Spleen (tissue), 11 donors: ENCODE data around the gene TCEANC. TPM values are rescaled to one million over a fixed set of nuclear protein-coding genes. Genes with fewer than 3 reads are reported as not detected.

Experiments used
- DNase-seq: peaks from one replicate; pipeline ENCODE4 v3.0.0-alpha.2; 2020
- H3K27ac ChIP-seq, 8 donors: fragments of 200-600 bp; sonication (generic) in 7 of 8; 1 replicate in 4 of 8; 2 replicates in 4 of 8; pipeline versions ENCODE4 v1.5.0 to v1.8.0; 2016 to 2021; ENCODE audit warnings: inconsistent platforms in 4 of 8, mild to moderate bottlenecking in 4 of 8, moderate library complexity in 1 of 8
- H3K27me3 ChIP-seq, 7 donors: fragments of 200-600 bp; sonication (generic) in 6 of 7; replicated peaks in 1 of 7; 1 replicate in 4 of 7; 2 replicates in 3 of 7; pipeline versions ENCODE4 v1.5.0 to v1.8.0; 2016 to 2021; ENCODE audit warnings: inconsistent platforms in 3 of 7, mild to moderate bottlenecking in 1 of 7
- H3K36me3 ChIP-seq, 6 donors: fragments of 200-600 bp; sonication (generic) in 5 of 6; 1 replicate in 4 of 6; 2 replicates in 2 of 6; pipeline versions ENCODE4 v1.5.0 to v1.8.0; 2016 to 2021; ENCODE audit warnings: inconsistent platforms in 2 of 6
- H3K4me1 ChIP-seq, 6 donors: fragments of 200-600 bp; sonication (generic) in 5 of 6; 1 replicate in 3 of 6; 2 replicates in 3 of 6; pipeline versions ENCODE4 v1.5.0 to v1.8.0; 2016 to 2021; ENCODE audit warnings: inconsistent platforms in 3 of 6
- H3K4me3 ChIP-seq, 8 donors: fragments of 200-600 bp; sonication (generic) in 7 of 8; 1 replicate in 4 of 8; 2 replicates in 4 of 8; pipeline versions ENCODE4 v1.5.0 to v1.8.0; 2016 to 2021; ENCODE audit warnings: inconsistent platforms in 4 of 8, mild to moderate bottlenecking in 4 of 8, moderate library complexity in 2 of 8
- H3K9me3 ChIP-seq, 8 donors: fragments of 200-600 bp; sonication (generic) in 7 of 8; 1 replicate in 4 of 8; 2 replicates in 4 of 8; pipeline versions ENCODE4 v1.5.0 to v1.8.0; 2016 to 2021; ENCODE audit warnings: inconsistent platforms in 4 of 8
- POLR2A ChIP-seq, 3 donors: fragments of 450-650 bp; IDR thresholded peaks; one replicate each; pipeline ENCODE4 v1.5.1; 2017; ENCODE audit warnings: antibody characterized with exemption in 3 of 3, mild to moderate bottlenecking in 1 of 3
- POLR2AphosphoS5 ChIP-seq, 3 donors: sonication (generic); formaldehyde crosslinking; IDR thresholded peaks; one replicate each; pipeline ENCODE4 v1.5.1; 2017; ENCODE audit warnings: antibody characterized with exemption in 3 of 3
- WGBS, 5 donors: extraction: QIAGEN DNeasy Blood & Tissue Kit in 3 of 5; methylation state at CpG; one replicate each; pipeline versions ENCODE4 v1.1.5 to v1.1.7; 2013 to 2018; 5-methylcytosine and 5-hydroxymethylcytosine counted together
- intact Hi-C: fragments of 100-400 bp; cut with DNase I; formaldehyde crosslinking; loops from one replicate; pipeline ENCODE4 v1.15.0; 2023; ENCODE audit warnings: low total_unique reads
- polyA plus RNA-seq, 3 donors: library from polyadenylated mRNA; stranded (reverse); fragments of 200-250 nt; gene quantifications; one replicate each; pipeline ENCODE4 v1.2.1, GENCODE V29; 2013
- total RNA-seq, 7 donors: library from RNA; depleted of rRNA in 3 of 7; stranded (reverse); fragments of >200 nt in 3 of 7; fragmentation: NEBNext Ultra II Directional in 4 of 7; extraction: Animal tissue kit (Norgen Biotek cat#: 25700) in 4 of 7; gene quantifications; one replicate each; pipeline versions ENCODE4 v1.1.0 to v1.2.1, GENCODE V29; 2016 to 2021
- TF ChIP-seq, protein P1 (sequence below), 11 experiments: fragments of 200-600 bp in 7 of 11; fragments of 450-650 bp in 4 of 11; sonication (generic) in 4 of 11; IDR thresholded peaks in 8 of 11; conservative IDR thresholded peaks in 3 of 11; 1 replicate in 7 of 11; 2 replicates in 4 of 11; pipeline versions ENCODE4 v1.4.0 to v1.8.0; 2016 to 2021; ENCODE audit warnings: antibody characterized with exemption in 11 of 11, inconsistent platforms in 4 of 11, mild to moderate bottlenecking in 1 of 11
- donor health status: healthy with polysubstance abuse.
- donor health status: DM: no; HTN: no; CAD: no; lungs with moderate emphysema.
- donor health status: DM: no; HTN: no; CAD: no.
- donor health status: Bipolar disorder and iron deficiency.
- donor health status: healthy.
- donor health status: DM: no; HTN: no; CAD: no.
- donor health status: DM: yes; HTN: yes; CAD: no.

Gene TCEANC
- total and polyA plus RNA-seq, 10 donors: 2.6 to 11.6 (median 8.1) TPM

DNA sequence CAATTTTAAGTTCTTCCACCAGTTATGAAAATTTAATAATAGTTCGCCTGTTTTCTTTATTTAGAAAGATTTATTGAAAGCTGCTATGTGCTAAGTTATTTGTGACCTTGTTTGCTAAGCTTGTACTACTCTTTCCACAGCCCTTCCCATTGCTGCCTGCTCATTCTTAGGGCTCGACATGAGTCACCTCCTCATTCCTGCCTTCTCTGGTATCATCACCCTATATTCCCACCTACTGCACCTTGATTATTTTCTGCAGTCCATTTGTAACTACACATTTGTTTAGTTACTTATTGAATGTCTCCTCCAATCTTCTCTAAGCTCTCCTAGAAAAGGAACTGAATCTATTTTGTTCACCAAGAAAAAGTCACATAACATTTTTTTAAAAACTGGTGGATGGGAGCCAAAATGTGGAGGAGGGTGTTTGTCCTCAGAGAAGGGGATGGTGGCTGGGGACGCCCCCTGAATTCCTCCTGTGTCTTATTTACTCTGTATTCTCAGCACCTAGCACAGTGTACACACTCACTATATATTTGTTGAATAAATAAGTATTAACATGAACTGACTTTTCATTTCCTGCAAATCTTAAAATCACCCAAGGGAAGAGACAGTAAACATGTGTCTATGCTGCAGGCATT is 32.3 kb downstream of the TCEANC start:
- Histone ChIP-seq H3K4me1 (peaks cover 0 to 20% (median 6%) of the 10 kb centered on the region in 6 donors), H3K27me3 (peaks cover 0 to 24% (median 4%) of the 10 kb centered on the region in 7 donors), H3K36me3 (no peaks in the 10 kb centered on the region), H3K27ac (no peak overlapping the region), H3K4me3 (no peak overlapping the region), H3K9me3 (peaks cover 0 to 4% (median 0%) of the 10 kb centered on the region in 8 donors)
- DNase-seq: no peak
- no peak for TF ChIP-seq POLR2A (IDR thresholded peaks at IDR 0.05)
- no peak for TF ChIP-seq POLR2AphosphoS5 (IDR thresholded peaks at IDR 0.05)
- TF ChIP-seq, protein P1, sequence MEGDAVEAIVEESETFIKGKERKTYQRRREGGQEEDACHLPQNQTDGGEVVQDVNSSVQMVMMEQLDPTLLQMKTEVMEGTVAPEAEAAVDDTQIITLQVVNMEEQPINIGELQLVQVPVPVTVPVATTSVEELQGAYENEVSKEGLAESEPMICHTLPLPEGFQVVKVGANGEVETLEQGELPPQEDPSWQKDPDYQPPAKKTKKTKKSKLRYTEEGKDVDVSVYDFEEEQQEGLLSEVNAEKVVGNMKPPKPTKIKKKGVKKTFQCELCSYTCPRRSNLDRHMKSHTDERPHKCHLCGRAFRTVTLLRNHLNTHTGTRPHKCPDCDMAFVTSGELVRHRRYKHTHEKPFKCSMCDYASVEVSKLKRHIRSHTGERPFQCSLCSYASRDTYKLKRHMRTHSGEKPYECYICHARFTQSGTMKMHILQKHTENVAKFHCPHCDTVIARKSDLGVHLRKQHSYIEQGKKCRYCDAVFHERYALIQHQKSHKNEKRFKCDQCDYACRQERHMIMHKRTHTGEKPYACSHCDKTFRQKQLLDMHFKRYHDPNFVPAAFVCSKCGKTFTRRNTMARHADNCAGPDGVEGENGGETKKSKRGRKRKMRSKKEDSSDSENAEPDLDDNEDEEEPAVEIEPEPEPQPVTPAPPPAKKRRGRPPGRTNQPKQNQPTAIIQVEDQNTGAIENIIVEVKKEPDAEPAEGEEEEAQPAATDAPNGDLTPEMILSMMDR (IDR thresholded peaks at IDR 0.05 in 8 of 11, conservative IDR thresholded peaks at IDR 0.05 in 3 of 11): no peak
- WGBS, 5 donors: 37 to 76% (median 43%) methylated on average over 3 of the region's 3 CpGs
- intact Hi-C loops: no loop called here

DNA sequence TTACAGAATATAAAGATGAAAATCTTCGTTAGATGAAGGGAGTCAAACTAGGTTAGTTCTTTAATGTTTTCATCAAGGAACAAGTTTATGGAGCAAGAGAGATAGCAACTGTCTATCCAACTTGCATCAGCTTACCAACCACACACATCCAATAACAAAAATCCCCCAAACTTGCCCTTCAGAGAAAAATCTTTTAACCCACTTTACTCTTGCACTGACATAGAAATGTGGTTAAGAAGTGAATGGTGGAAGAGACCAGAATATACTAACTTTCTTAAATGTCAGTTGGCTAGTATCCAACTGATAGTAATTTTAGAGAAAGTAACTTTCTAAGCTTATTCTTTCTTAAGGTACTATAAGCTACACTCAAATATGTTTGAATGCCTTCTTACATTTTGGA is 34.3 kb downstream of the TCEANC start:
- peaks cover 0 to 4% (median 0%) of the 10 kb centered on the region in 8 donors for H3K9me3 ChIP-seq
- intact Hi-C loops: no loop called here
- no peak for TF ChIP-seq POLR2AphosphoS5 (IDR thresholded peaks at IDR 0.05)
- TF ChIP-seq, protein P1 (IDR thresholded peaks at IDR 0.05 in 8 of 11, conservative IDR thresholded peaks at IDR 0.05 in 3 of 11): no peak
- no peak for TF ChIP-seq POLR2A (IDR thresholded peaks at IDR 0.05)

DNA sequence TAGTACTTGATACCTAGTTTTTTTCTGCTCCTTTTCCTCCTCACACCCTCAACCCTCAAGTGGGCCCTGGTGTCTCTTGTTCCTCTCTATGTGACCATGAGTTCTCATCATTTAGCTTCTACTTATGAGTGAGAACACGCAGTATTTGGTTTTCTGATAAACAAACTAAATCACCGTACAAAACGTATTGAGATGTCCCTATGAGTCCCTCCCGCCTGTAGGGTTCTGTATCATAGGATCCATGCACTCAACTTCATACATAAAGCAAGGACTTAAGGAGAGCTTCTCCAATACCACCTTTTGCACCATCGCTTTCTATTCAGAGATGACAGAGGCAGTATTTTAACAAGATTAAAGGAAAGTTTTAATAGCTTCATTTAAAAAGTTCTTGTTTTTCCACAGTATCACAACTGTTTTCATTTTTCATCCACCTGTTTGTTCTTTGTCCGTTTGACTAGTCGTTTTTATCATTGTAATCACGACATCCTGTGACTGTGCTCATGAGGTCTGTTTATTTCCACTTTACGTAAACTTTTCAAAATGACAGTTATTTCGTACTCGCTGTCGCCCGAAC is 35.5 kb downstream of the TCEANC start:
- no peak for DNase-seq
- no peaks in the 10 kb centered on the region for H3K9me3 ChIP-seq
- peaks cover 0 to 25% (median 4%) of the 10 kb centered on the region in 7 donors for H3K27me3 ChIP-seq
- TF ChIP-seq POLR2AphosphoS5 (IDR thresholded peaks at IDR 0.05): no peak
- no peak for TF ChIP-seq POLR2A (IDR thresholded peaks at IDR 0.05)
- TF ChIP-seq, protein P1 (IDR thresholded peaks at IDR 0.05 in 8 of 11, conservative IDR thresholded peaks at IDR 0.05 in 3 of 11): no peak
- H3K4me3 ChIP-seq: peak overlapping the region; percentile 46 to 84 (median 56)
- H3K27ac ChIP-seq: peak overlapping the region; percentile 87 to 97 (median 96)
- H3K36me3 ChIP-seq: no peaks in the 10 kb centered on the region
- H3K4me1 ChIP-seq: peaks cover 12 to 53% (median 37%) of the 10 kb centered on the region in 6 donors
- intact Hi-C loops: no loop called here
- WGBS, 5 donors: 2 to 18% (median 8%) methylated on average over 13 of the region's 13 CpGs

More for the DNA sequence above, 34.3 kb downstream of the TCEANC start:
- no peaks in the 10 kb centered on the region for H3K36me3 ChIP-seq
- H3K27ac ChIP-seq: no peak overlapping the region
- 65 to 82% (median 73%) methylated on average over 1 of the region's 1 CpG for WGBS, 5 donors
- peaks cover 5 to 40% (median 24%) of the 10 kb centered on the region in 6 donors for H3K4me1 ChIP-seq
- peaks cover 0 to 25% (median 4%) of the 10 kb centered on the region in 7 donors for H3K27me3 ChIP-seq
- H3K4me3 ChIP-seq: no peak overlapping the region
- DNase-seq: no peak
